Raji (cell line): ENCODE data around the gene NME9.

Source experiments
- POLR2A ChIP-seq: IDR thresholded peaks from 2 replicates; pipeline ENCODE4 v1.6.1; 2011; ENCODE audit warnings: low read depth, low read length, control low read depth; ENCODE audit not compliant: insufficient read depth

NME9 gene

GRCh38 chr3:138327831-138328230 is 1.8 kb downstream of the NME9 start:
- TF ChIP-seq POLR2A, result no peak

DNA sequence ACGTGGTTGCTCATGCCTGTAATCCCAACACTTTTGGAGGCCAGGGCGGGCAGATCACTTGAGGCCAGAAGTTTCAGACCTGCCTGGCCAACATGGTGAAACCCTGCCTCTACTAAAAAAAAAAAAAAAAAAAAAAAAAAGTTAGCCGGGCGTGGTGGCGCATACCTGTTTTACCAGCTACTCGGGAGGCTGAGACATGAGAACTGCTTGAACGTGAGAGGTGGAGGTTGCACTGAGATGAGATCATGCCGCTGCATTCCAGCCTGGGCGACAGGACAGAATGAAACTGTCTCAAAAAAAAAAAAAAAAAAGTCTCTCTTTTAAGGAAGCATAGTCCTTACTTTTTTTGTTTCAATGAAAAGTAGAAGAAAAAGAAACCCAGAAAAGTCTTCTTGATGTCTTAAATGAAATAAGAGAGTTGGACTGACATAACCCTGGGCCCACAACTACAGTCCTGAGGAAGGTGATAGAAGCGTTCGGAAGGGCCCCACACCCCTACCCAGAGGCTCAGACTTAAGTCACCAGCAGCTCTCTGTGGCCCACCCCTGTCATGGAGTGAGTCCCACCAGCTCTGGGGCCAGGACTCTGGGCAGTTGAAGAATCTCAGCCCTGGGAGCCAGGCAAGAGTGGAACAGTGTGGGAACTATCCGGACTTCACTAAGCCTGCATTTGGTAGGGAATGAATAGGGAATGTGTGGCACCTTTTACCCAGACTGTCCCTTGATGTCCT is 2.6 kb downstream of the NME9 start:
- no peak for TF ChIP-seq POLR2A

- TF ChIP-seq POLR2A, result no peak
These were observed 3.7 kb downstream of the NME9 start for GRCh38 chr3:138325990-138326389.

DNA sequence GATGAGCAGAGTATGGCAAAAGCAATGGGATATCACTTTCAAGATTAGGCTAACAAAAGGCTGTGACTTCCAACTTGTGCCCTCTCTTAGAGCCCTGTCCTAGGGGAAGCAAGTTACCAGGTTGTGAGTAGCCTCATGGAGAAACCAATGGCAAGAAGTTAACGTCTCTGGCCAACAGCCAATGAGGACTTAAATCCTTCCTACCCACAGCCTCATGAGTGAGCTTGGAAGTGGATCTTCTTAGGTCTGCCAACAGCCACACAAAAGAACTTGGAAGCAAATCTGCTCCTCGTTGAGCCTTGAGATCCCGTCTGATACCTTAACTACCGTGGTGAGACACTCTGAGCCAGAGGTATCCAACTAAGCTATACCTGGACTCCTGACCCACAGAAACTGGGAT is 5.7 kb downstream of the NME9 start:
- no peak for TF ChIP-seq POLR2A

- no peak for TF ChIP-seq POLR2A
These were observed 12.0 kb downstream of the NME9 start for GRCh38 chr3:138317687-138318086.

GRCh38 chr3:138314751-138315150 is 14.9 kb downstream of the NME9 start:
- no peak for TF ChIP-seq POLR2A

- TF ChIP-seq POLR2A, result no peak
These were observed 19.2 kb downstream of the NME9 start for GRCh38 chr3:138310494-138310893.

- TF ChIP-seq POLR2A, result no peak
These were observed 20.9 kb downstream of the NME9 start for GRCh38 chr3:138308783-138309182.

DNA sequence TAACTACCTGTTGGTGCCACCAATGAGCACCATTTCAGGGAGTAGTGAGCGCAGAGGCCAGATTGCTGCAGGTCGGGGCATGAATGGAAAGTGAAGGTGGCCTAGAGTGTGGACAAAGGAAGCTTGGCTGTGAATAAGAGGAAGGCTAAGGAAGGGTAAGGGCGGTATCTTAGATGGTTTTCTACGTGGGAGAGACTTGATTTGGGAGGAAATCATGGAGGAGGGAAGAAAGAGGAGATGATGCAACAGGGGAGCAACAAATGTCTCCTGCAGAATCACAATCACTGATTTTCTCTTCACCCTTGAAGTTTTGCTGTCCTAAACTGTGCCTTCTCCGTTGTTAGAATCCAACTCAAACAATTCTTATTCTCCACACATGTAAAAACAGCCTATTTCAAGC is 21.8 kb downstream of the NME9 start:
- no peak for TF ChIP-seq POLR2A

GRCh38 chr3:138303474-138303873 is 26.2 kb downstream of the NME9 start:
- no peak for TF ChIP-seq POLR2A

DNA sequence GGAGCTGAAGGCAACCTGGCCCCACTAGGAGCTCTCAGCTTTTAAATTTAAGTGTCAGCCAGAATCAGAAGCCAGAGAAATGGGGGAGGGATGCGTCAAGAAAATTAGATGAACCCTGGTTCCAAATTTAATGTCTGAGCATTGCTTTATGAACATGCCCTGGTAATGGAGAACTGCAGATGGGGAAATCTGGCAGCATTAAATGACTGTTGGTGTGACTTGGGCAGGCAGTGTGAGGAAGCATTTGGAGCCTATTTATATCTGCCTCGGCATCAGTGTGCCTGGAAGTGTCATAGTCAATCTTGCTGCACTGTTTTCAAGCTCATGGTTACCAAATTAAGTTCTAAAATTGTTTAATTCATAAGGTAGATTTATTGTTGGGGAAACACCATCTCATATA is 29.0 kb downstream of the NME9 start:
- TF ChIP-seq POLR2A, result no peak

GRCh38 chr3:138297876-138298275 is 31.8 kb downstream of the NME9 start:
- no peak for TF ChIP-seq POLR2A

- no peak for TF ChIP-seq POLR2A
These were observed 32.5 kb downstream of the NME9 start for GRCh38 chr3:138297059-138297607.

- TF ChIP-seq POLR2A, result no peak
These were observed 33.0 kb downstream of the NME9 start for GRCh38 chr3:138296639-138297038.

DNA sequence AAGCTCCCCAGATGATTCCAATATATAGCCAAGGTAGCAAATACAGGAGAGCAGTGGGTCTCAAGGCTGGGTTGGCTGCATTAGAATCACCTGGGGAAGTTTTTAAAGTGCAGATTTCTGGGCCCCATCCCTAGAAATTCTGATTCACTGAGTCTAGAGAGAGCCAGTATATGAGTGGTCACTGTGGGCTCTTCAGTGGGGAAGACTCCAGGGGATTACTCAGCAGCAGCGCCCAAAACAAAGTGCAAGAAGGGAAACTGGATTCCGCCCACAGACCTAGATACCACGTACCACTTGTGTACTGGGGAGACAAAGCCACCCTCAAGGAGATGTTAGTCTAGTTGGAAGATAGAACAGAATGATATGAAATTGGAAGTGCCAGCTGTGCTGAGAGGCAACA is 40.0 kb downstream of the NME9 start:
- no peak for TF ChIP-seq POLR2A

GRCh38 chr3:138289260-138289659 is 40.4 kb downstream of the NME9 start:
- no peak for TF ChIP-seq POLR2A

- no peak for TF ChIP-seq POLR2A
These were observed 44.6 kb downstream of the NME9 start for GRCh38 chr3:138284957-138285477.
